K562 (cell line): ENCODE measurements around the gene DNAJC2. TPM values are rescaled to one million over a fixed set of nuclear protein-coding genes. Genes with fewer than 3 reads are reported as not detected.
A peak's percentile ranks its signal among the peaks of the same experiment; 100 is the strongest.

ENCODE experiments used
- CAMTA2 ChIP-seq: fragments of 250-450 bp; sonication (Bioruptor Pico); conservative IDR thresholded peaks from 2 replicates; pipeline ENCODE4 v1.5.1; 2022
- ETV6 ChIP-seq, 3 experiments: fragments of 150-350 bp in 1 of 3; sonication (generic) in 1 of 3; formaldehyde crosslinking in 1 of 3; IDR thresholded peaks; 2 replicates each; pipeline versions ENCODE4 v1.6.1 to v1.8.0; 2014 to 2022; ENCODE audit warnings: borderline replicate concordance in 2 of 3, low read depth in 2 of 3, antibody characterized with exemption in 1 of 3, low read length in 1 of 3, mild to moderate bottlenecking in 1 of 3, missing genetic modification reagents in 1 of 3
- FOXJ2 ChIP-seq: fragments of 200-800 bp; sonication (Bioruptor generic); IDR thresholded peaks from 2 replicates; pipeline ENCODE4 v1.6.1; 2016; ENCODE audit warnings: missing genetic modification characterization, missing compliant biosample characterization
- ID3 ChIP-seq, 2 experiments: fragments of 250-450 bp in 1 of 2; fragments of 450-650 bp in 1 of 2; sonication (Bioruptor Pico) in 1 of 2; IDR thresholded peaks; 2 replicates each; pipeline versions ENCODE4 v1.6.1 to v1.8.0; 2016 to 2021; ENCODE audit warnings: mild to moderate bottlenecking in 2 of 2, moderate library complexity in 2 of 2, missing compliant biosample characterization in 1 of 2, missing genetic modification characterization in 1 of 2
- MIER1 ChIP-seq: fragments of 450-650 bp; IDR thresholded peaks from 2 replicates; pipeline ENCODE4 v1.6.1; 2016; ENCODE audit warnings: antibody characterized with exemption, mild to moderate bottlenecking, low read depth
- NRF1 ChIP-seq, 2 experiments: fragments of 450-650 bp; IDR thresholded peaks in 1 of 2; conservative IDR thresholded peaks in 1 of 2; 2 replicates each; pipeline ENCODE4 v1.6.1; 2014; ENCODE audit warnings: mild to moderate bottlenecking in 2 of 2
- POLR2H ChIP-seq: IDR thresholded peaks from 2 replicates; pipeline ENCODE4 v1.6.1; 2016; ENCODE audit warnings: missing genetic modification characterization, low read depth, mild to moderate bottlenecking, control low read depth, missing compliant biosample characterization, moderate library complexity
- PRDM10 ChIP-seq: fragments of 450-650 bp; IDR thresholded peaks from 2 replicates; pipeline ENCODE4 v1.6.1; 2018; ENCODE audit not compliant: partially characterized antibody
- RBM25 ChIP-seq: fragments of 200-400 bp; formaldehyde crosslinking; IDR thresholded peaks from 2 replicates; pipeline ENCODE4 v1.6.1; 2018; ENCODE audit warnings: low read length, low read depth, moderate library complexity; ENCODE audit not compliant: severe bottlenecking
- TEAD1 ChIP-seq, 2 experiments: fragments of 450-650 bp in 1 of 2; sonication (generic) in 1 of 2; formaldehyde crosslinking; IDR thresholded peaks; 2 replicates each; pipeline versions ENCODE4 v1.4.0 to v1.8.0; 2020 to 2022; ENCODE audit warnings: mild to moderate bottlenecking in 2 of 2, missing genetic modification reagents in 1 of 2
- ZBTB5 ChIP-seq: fragments of 450-650 bp; IDR thresholded peaks from 2 replicates; pipeline ENCODE4 v1.6.1; 2017; ENCODE audit warnings: antibody characterized with exemption
- ZFP1 ChIP-seq: fragments of 450-650 bp; formaldehyde crosslinking; IDR thresholded peaks from 2 replicates; pipeline ENCODE4 v1.4.0; 2020; ENCODE audit warnings: mild to moderate bottlenecking, mixed read lengths
- ZNF609 ChIP-seq: sonication (generic); formaldehyde crosslinking; IDR thresholded peaks from 2 replicates; pipeline ENCODE4 v1.8.1; 2023; ENCODE audit warnings: missing genetic modification reagents, mild to moderate bottlenecking, borderline replicate concordance
- ZNF717 ChIP-seq: fragments of 250-450 bp; sonication (Bioruptor Pico); IDR thresholded peaks from 2 replicates; pipeline ENCODE4 v1.5.0; 2021
- polyA plus RNA-seq, 8 experiments: library from polyadenylated mRNA; depleted of rRNA in 4 of 8; stranded (reverse) in 5 of 8; unstranded in 3 of 8; fragments of >200 nt; fragmentation: Nextera tagmentation in 2 of 8; fragmentation: Illumina TruSeq in 1 of 8; extraction: Ambion mirVana in 2 of 8; extraction: Trizol in 1 of 8; gene quantifications; 2 replicates each; pipeline versions ENCODE4 v1.2.1 to v1.2.3, GENCODE V29; 2011 to 2014; ENCODE audit warnings: inconsistent platforms in 1 of 8, missing spikeins in 1 of 8
- total RNA-seq, 7 experiments: library from RNA; depleted of rRNA in 6 of 7; stranded (reverse); fragments of >200 nt in 6 of 7; fragmentation: Illumina TruSeq in 2 of 7; extraction: Trizol in 2 of 7; gene quantifications; 2 replicates each; pipeline versions ENCODE4 v1.2.1 to v1.2.3, GENCODE V29; 2011 to 2021; ENCODE audit warnings: low replicate concordance in 1 of 7

DNAJC2 gene
- total and polyA plus RNA-seq, 9 of the 15 experiments (the other 6 are each of a cell fraction or from before 2014, with no cell fraction given), result 40.2 to 157 (median 92.1) TPM

- TF ChIP-seq ZNF609 (CRISPR knock-in tag), result no peak
- TF ChIP-seq ID3 (CRISPR knock-in tag; IDR thresholded peaks at IDR 0.05), result no peak
- no peak for TF ChIP-seq ID3 (tag; IDR thresholded peaks at IDR 0.05)
- no peak for TF ChIP-seq CAMTA2 (CRISPR knock-in tag)
- TF ChIP-seq ZBTB5, result no peak
- TF ChIP-seq MIER1, result no peak; the same call in 1 of the 2 replicates
- no peak for TF ChIP-seq ZNF717 (CRISPR knock-in tag)
- 0 out of 4 replicates have a peak, but pooled peaks of 1 of the 2 experiments have one; percentile 23 for TF ChIP-seq ETV6 (IDR thresholded peaks at IDR 0.05; ENCODE audit: borderline replicate concordance in 1 of 2, low read depth in 2 of 2, low read length in 1 of 2)
- no peak for TF ChIP-seq ETV6 (CRISPR knock-in tag; IDR thresholded peaks at IDR 0.05; ENCODE audit: borderline replicate concordance)
- peak in 1 of 2 experiments; percentile 59; a peak in 1 of 4 replicates for TF ChIP-seq TEAD1 (CRISPR knock-in tag; IDR thresholded peaks at IDR 0.05)
- no peak for TF ChIP-seq FOXJ2
- TF ChIP-seq ZFP1, result no peak
- TF ChIP-seq RBM25, result no peak
- no peak for TF ChIP-seq NRF1 (conservative IDR thresholded peaks at IDR 0.05 in 1 of 2, IDR thresholded peaks at IDR 0.05 in 1 of 2)
- peak; percentile 81 for TF ChIP-seq POLR2H
- TF ChIP-seq PRDM10, result peak; percentile 75
These were observed 3.1 kb upstream of the DNAJC2 start, which contains the start of gene PSMC2 (continued) for GRCh38 chr7:103347507-103348267.
